Measurements from ENCODE around the gene MDFI. TPM values are rescaled to one million over a fixed set of nuclear protein-coding genes. Genes with fewer than 3 reads are reported as not detected.

The MDFI gene
- total and polyA plus RNA-seq, 5 donors from 2014 or later, result not detected

GRCh38 chr6:41659935-41660334, 21.7 kb downstream of the MDFI start:
- no peak overlapping the region for H3K27ac Mint-ChIP-seq
- no peaks in the 10 kb centered on the region for H3K36me3 Mint-ChIP-seq
- DNase-seq, result no peak
- Histone ChIP-seq H3K4me1 (ENCODE audit: control insufficient read depth, insufficient read depth, low read length, poor library complexity, severe bottlenecking) (no peaks in the 10 kb centered on the region), H3K4me3 (ENCODE audit: low read depth, low read length) (no peak overlapping the region), H3K27ac (ENCODE audit: insufficient read depth, low read length, poor library complexity, severe bottlenecking) (no peak overlapping the region), H3K9me3 (ENCODE audit: control insufficient read depth in 2 of 2, low read length in 2 of 2) (no peaks in the 10 kb centered on the region), H3K36me3 (ENCODE audit: control insufficient read depth, insufficient read depth, low read length) (no peaks in the 10 kb centered on the region), H3K27me3 (ENCODE audit: control insufficient read depth, insufficient read depth, low read length) (peaks cover 3% of the 10 kb centered on the region)
- H3K4me3 Mint-ChIP-seq, result no peak overlapping the region
- no peak for ATAC-seq (ENCODE audit: low read depth in 2 of 2)
- peaks cover 21% of the 10 kb centered on the region for H3K27me3 Mint-ChIP-seq
- no peaks in the 10 kb centered on the region for H3K9me3 Mint-ChIP-seq
- no peaks in the 10 kb centered on the region for H3K4me1 Mint-ChIP-seq

GRCh38 chr6:41663568-41663967, 25.3 kb downstream of the MDFI start:
- peaks cover 21% of the 10 kb centered on the region for H3K27me3 Mint-ChIP-seq
- Histone ChIP-seq H3K4me3 (ENCODE audit: low read depth, low read length) (no peak overlapping the region), H3K27me3 (ENCODE audit: control insufficient read depth, insufficient read depth, low read length) (peaks cover 3% of the 10 kb centered on the region), H3K36me3 (ENCODE audit: control insufficient read depth, insufficient read depth, low read length) (no peaks in the 10 kb centered on the region), H3K27ac (ENCODE audit: insufficient read depth, low read length, poor library complexity, severe bottlenecking) (no peak overlapping the region), H3K4me1 (ENCODE audit: control insufficient read depth, insufficient read depth, low read length, poor library complexity, severe bottlenecking) (no peaks in the 10 kb centered on the region), H3K9me3 (ENCODE audit: control insufficient read depth in 2 of 2, low read length in 2 of 2) (no peaks in the 10 kb centered on the region)
- no peak for DNase-seq
- no peak overlapping the region for H3K27ac Mint-ChIP-seq
- H3K4me1 Mint-ChIP-seq, result no peaks in the 10 kb centered on the region
- H3K36me3 Mint-ChIP-seq, result no peaks in the 10 kb centered on the region
- no peak overlapping the region for H3K4me3 Mint-ChIP-seq
- ATAC-seq (ENCODE audit: low read depth in 2 of 2), result no peak
- H3K9me3 Mint-ChIP-seq, result peaks cover 0 to 1% (median 0%) of the 10 kb centered on the region in 7 donors

GRCh38 chr6:41664271-41664670, 26.0 kb downstream of the MDFI start:
- H3K27me3 ChIP-seq (ENCODE audit: control insufficient read depth, insufficient read depth, low read length), result peaks cover 3% of the 10 kb centered on the region
- Mint-ChIP-seq H3K9me3 (peaks cover 0 to 1% (median 0%) of the 10 kb centered on the region in 7 donors), H3K27ac (no peak overlapping the region), H3K4me3 (no peak overlapping the region), H3K4me1 (no peaks in the 10 kb centered on the region), H3K27me3 (peaks cover 25% of the 10 kb centered on the region), H3K36me3 (no peaks in the 10 kb centered on the region)
- no peak for ATAC-seq (ENCODE audit: low read depth in 2 of 2)
- H3K4me3 ChIP-seq (ENCODE audit: low read depth, low read length), result no peak overlapping the region
- DNase-seq, result no peak
- H3K4me1 ChIP-seq (ENCODE audit: control insufficient read depth, insufficient read depth, low read length, poor library complexity, severe bottlenecking), result no peaks in the 10 kb centered on the region
- H3K36me3 ChIP-seq (ENCODE audit: control insufficient read depth, insufficient read depth, low read length), result no peaks in the 10 kb centered on the region
- peaks cover 0 to 3% of the 10 kb centered on the region in 2 experiments for H3K9me3 ChIP-seq (ENCODE audit: control insufficient read depth in 2 of 2, low read length in 2 of 2)
- no peak overlapping the region for H3K27ac ChIP-seq (ENCODE audit: insufficient read depth, low read length, poor library complexity, severe bottlenecking)

GRCh38 chr6:41667195-41667594, 28.9 kb downstream of the MDFI start:
- Histone ChIP-seq H3K4me1 (ENCODE audit: control insufficient read depth, insufficient read depth, low read length, poor library complexity, severe bottlenecking) (no peaks in the 10 kb centered on the region), H3K9me3 (ENCODE audit: control insufficient read depth in 2 of 2, low read length in 2 of 2) (peaks cover 0 to 3% of the 10 kb centered on the region in 2 experiments), H3K36me3 (ENCODE audit: control insufficient read depth, insufficient read depth, low read length) (no peaks in the 10 kb centered on the region), H3K27me3 (ENCODE audit: control insufficient read depth, insufficient read depth, low read length) (peaks cover 4% of the 10 kb centered on the region), H3K4me3 (ENCODE audit: low read depth, low read length) (no peak overlapping the region), H3K27ac (ENCODE audit: insufficient read depth, low read length, poor library complexity, severe bottlenecking) (no peak overlapping the region)
- no peak overlapping the region for H3K27ac Mint-ChIP-seq
- H3K27me3 Mint-ChIP-seq, result peaks cover 21% of the 10 kb centered on the region
- no peaks in the 10 kb centered on the region for H3K4me1 Mint-ChIP-seq
- H3K9me3 Mint-ChIP-seq, result peaks cover 0 to 1% (median 0%) of the 10 kb centered on the region in 7 donors
- DNase-seq, result no peak
- no peak for ATAC-seq (ENCODE audit: low read depth in 2 of 2)
- H3K36me3 Mint-ChIP-seq, result no peaks in the 10 kb centered on the region
- no peak overlapping the region for H3K4me3 Mint-ChIP-seq

GRCh38 chr6:41668968-41669367, 30.7 kb downstream of the MDFI start:
- Mint-ChIP-seq H3K27me3 (peaks cover 15% of the 10 kb centered on the region), H3K4me3 (no peak overlapping the region), H3K9me3 (peaks cover 0 to 1% (median 0%) of the 10 kb centered on the region in 7 donors), H3K36me3 (no peaks in the 10 kb centered on the region), H3K4me1 (no peaks in the 10 kb centered on the region), H3K27ac (no peak overlapping the region)
- no peaks in the 10 kb centered on the region for H3K4me1 ChIP-seq (ENCODE audit: control insufficient read depth, insufficient read depth, low read length, poor library complexity, severe bottlenecking)
- no peaks in the 10 kb centered on the region for H3K36me3 ChIP-seq (ENCODE audit: control insufficient read depth, insufficient read depth, low read length)
- no peak for DNase-seq
- no peak overlapping the region for H3K4me3 ChIP-seq (ENCODE audit: low read depth, low read length)
- ATAC-seq (ENCODE audit: low read depth in 2 of 2), result no peak
- peaks cover 0 to 3% of the 10 kb centered on the region in 2 experiments for H3K9me3 ChIP-seq (ENCODE audit: control insufficient read depth in 2 of 2, low read length in 2 of 2)
- H3K27ac ChIP-seq (ENCODE audit: insufficient read depth, low read length, poor library complexity, severe bottlenecking), result no peak overlapping the region
- peaks cover 4% of the 10 kb centered on the region for H3K27me3 ChIP-seq (ENCODE audit: control insufficient read depth, insufficient read depth, low read length)

GRCh38 chr6:41670703-41671360, 32.6 kb downstream of the MDFI start:
- peaks cover 0 to 3% of the 10 kb centered on the region in 2 experiments for H3K9me3 ChIP-seq (ENCODE audit: control insufficient read depth in 2 of 2, low read length in 2 of 2)
- H3K36me3 ChIP-seq (ENCODE audit: control insufficient read depth, insufficient read depth, low read length), result no peaks in the 10 kb centered on the region
- no peaks in the 10 kb centered on the region for H3K36me3 Mint-ChIP-seq
- no peaks in the 10 kb centered on the region for H3K4me1 ChIP-seq (ENCODE audit: control insufficient read depth, insufficient read depth, low read length, poor library complexity, severe bottlenecking)
- DNase-seq, result no peak
- no peaks in the 10 kb centered on the region for H3K4me1 Mint-ChIP-seq
- ATAC-seq (ENCODE audit: low read depth in 2 of 2), result no peak
- peaks cover 4% of the 10 kb centered on the region for H3K27me3 ChIP-seq (ENCODE audit: control insufficient read depth, insufficient read depth, low read length)
- no peak overlapping the region for H3K27ac Mint-ChIP-seq
- H3K4me3 Mint-ChIP-seq, result no peak overlapping the region
- H3K27ac ChIP-seq (ENCODE audit: insufficient read depth, low read length, poor library complexity, severe bottlenecking), result no peak overlapping the region
- peaks cover 0 to 1% (median 0%) of the 10 kb centered on the region in 7 donors for H3K9me3 Mint-ChIP-seq
- peaks cover 14% of the 10 kb centered on the region for H3K27me3 Mint-ChIP-seq
- H3K4me3 ChIP-seq (ENCODE audit: low read depth, low read length), result no peak overlapping the region

GRCh38 chr6:41671376-41671775, 33.1 kb downstream of the MDFI start:
- Histone ChIP-seq H3K4me1 (ENCODE audit: control insufficient read depth, insufficient read depth, low read length, poor library complexity, severe bottlenecking) (no peaks in the 10 kb centered on the region), H3K27me3 (ENCODE audit: control insufficient read depth, insufficient read depth, low read length) (peaks cover 4% of the 10 kb centered on the region), H3K4me3 (ENCODE audit: low read depth, low read length) (no peak overlapping the region), H3K9me3 (ENCODE audit: control insufficient read depth in 2 of 2, low read length in 2 of 2) (peaks cover 0 to 3% of the 10 kb centered on the region in 2 experiments), H3K27ac (ENCODE audit: insufficient read depth, low read length, poor library complexity, severe bottlenecking) (no peak overlapping the region), H3K36me3 (ENCODE audit: control insufficient read depth, insufficient read depth, low read length) (no peaks in the 10 kb centered on the region)
- Mint-ChIP-seq H3K27me3 (peaks cover 15% of the 10 kb centered on the region), H3K9me3 (peaks cover 0 to 1% (median 0%) of the 10 kb centered on the region in 7 donors), H3K4me1 (no peaks in the 10 kb centered on the region), H3K4me3 (no peak overlapping the region), H3K36me3 (no peaks in the 10 kb centered on the region), H3K27ac (no peak overlapping the region)
- no peak for ATAC-seq (ENCODE audit: low read depth in 2 of 2)
- no peak for DNase-seq

- Mint-ChIP-seq H3K9me3 (peaks cover 0 to 1% (median 0%) of the 10 kb centered on the region in 7 donors), H3K27me3 (peaks cover 16% of the 10 kb centered on the region), H3K27ac (no peak overlapping the region), H3K36me3 (no peaks in the 10 kb centered on the region), H3K4me1 (no peaks in the 10 kb centered on the region), H3K4me3 (no peak overlapping the region)
- Histone ChIP-seq H3K27me3 (ENCODE audit: control insufficient read depth, insufficient read depth, low read length) (peaks cover 4% of the 10 kb centered on the region), H3K4me3 (ENCODE audit: low read depth, low read length) (no peak overlapping the region), H3K27ac (ENCODE audit: insufficient read depth, low read length, poor library complexity, severe bottlenecking) (no peak overlapping the region), H3K36me3 (ENCODE audit: control insufficient read depth, insufficient read depth, low read length) (no peaks in the 10 kb centered on the region), H3K4me1 (ENCODE audit: control insufficient read depth, insufficient read depth, low read length, poor library complexity, severe bottlenecking) (no peaks in the 10 kb centered on the region), H3K9me3 (ENCODE audit: control insufficient read depth in 2 of 2, low read length in 2 of 2) (peaks cover 0 to 3% of the 10 kb centered on the region in 2 experiments)
- DNase-seq (no peak), ATAC-seq (ENCODE audit: low read depth in 2 of 2) (no peak)
These were observed 33.7 kb downstream of the MDFI start for GRCh38 chr6:41672016-41672415.
